Fibroblast of upper back skin (primary cell): ENCODE results near the gene DEPP1.

Source experiments
- DNase-seq: peaks from one replicate; pipeline ENCODE4 v3.0.0-alpha.2; 2013

The DEPP1 gene

DNA sequence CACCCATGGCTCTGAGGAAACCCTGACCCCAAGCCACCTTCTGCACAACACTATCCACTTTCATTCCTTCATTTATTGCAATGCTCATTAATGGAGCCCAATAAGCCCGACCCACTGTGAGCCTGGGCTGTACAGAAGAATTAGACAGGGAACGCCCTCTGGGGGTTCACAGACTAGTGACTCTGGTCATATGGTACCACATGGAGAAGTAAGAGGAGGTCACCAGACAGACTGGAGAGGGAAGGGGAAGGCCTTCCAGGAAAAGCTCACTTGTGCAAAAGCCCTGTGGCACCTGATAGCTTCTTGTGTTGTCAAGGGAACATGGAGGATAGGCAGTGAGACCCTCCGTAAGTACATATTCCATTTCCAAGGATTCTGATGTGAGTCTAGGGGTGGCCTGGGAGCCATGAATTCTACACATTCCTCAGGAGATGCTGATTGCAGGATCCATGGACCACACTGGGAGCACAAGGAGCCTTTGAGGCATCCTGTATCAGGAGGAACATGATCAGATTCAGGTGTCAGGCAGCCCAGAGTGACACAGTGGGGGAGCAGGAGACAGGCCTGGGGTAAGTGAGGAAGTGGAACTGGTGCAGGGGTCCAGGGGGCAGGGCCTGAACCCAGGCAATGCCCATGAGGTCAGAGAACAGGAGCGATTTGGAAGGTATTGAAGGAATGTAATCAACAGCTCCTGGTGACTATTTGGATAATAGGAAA, 47.5 kb downstream of the DEPP1 start:
- DNase-seq: no peak

DNA sequence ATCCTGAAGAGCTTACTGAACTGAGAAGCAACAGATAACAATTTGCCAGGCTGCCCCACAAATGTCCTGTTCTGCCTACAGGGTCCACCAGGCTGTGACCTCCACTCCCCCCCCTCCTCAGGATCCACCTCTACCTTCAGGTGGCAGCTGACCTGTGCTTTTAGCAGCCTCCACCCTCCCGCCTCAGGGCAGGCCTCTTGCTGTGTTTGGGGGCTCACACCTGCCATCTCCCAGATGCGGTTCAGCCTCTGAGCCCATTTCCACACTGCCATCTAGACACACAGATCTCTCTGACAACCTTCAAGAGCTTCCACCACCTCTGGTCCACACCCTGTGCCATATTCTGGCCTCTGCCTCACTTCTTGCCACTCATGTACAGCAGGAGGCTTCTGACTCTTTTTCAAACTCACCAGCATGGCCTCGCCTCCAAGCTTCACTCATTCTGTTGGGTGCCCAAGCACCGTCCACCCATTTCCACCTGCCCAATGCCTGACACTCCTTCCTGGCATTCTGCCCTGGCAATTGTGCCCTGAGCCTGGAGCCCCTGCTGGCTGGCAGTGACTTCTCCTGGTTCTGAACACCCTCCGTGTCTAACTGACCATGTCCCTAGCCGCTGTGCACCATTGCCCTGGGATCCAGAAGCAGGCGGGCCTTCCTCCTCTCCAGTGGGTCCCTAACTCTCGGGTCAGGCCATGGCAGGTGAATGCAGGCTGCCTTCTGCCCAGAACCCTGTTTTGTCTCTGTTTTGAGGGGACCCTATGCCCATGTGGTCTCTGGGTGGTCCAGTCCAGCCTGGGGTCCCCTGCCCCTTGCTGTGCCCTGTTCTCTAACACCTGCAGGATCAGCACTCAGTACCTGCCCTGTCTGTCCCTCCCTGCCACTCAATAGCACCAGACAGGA, 49.0 kb downstream of the DEPP1 start:
- DNase-seq: no peak

GRCh38 chr10:44928462-44928861, 50.1 kb downstream of the DEPP1 start:
- no peak for DNase-seq

DNA sequence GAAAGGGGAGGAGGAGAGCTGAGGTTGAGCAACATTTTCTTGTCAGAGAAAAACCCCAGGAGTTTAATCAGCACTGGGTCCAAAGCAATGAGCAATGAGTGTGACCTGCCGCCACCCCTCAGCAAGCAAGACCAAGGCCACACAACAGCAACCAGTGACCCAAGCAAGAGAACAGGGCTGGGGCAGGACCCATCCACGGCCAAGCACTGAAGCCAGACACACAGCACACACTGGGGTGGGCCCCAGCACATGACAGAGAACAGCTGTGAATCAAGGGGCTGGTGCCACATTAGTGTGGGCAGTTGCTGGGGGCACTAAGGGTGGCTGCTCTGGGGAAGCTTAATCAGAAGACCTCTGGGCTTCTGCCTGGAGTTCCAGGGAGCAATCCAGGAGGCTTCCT, 51.3 kb downstream of the DEPP1 start:
- no peak for DNase-seq

- DNase-seq: no peak
Observed at GRCh38 chr10:44926751-44927351, 51.8 kb downstream of the DEPP1 start.
